ENCODE results near the gene LRCH4.

The LRCH4 gene

DNA sequence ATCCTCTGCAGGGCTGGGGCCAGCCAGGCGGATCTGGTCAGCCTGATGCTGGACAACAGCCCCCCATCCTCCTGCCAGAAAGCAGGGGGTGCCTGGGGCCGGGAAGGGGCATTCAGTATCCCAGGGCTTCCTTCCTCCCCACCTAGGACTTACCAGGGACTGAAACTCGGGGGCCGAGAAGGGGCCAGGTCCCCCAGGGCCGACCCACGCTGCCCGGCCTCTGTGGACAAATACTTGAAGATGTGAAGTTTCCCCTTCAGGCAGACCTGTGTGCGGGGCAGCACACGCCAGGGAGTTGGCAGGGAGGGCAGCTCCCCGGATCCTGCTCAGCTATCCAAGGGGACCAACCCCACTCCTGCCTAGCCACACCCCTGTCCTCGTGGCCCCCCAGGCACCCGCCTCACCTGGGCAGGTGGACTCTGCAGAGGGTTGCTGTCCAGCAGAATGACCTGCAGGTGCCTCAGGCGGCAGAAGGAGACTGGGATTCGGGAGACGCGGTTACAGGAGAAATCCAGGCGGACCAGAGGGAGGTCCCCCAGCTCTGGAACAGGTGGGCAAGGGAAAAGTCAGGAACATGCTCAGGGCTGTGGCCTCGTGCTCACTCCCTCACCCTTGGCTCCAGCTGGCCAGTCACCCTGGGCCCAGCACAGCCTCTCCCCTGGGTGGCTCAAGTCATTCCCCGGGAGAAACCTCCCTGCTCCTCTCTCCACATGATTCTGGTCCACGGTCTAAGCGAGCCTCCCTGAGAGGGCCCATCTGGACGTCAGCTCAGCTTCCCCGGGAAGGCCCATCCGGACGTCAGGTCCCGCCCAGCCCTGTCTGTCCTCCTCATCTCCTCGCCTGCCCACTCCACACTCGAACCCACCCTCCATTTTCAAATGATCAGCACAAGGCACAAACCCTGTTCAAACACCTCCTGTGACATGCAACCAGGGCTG lies 7.4 kb downstream of the LRCH4 start:
- DNase-seq, result no peak

DNA sequence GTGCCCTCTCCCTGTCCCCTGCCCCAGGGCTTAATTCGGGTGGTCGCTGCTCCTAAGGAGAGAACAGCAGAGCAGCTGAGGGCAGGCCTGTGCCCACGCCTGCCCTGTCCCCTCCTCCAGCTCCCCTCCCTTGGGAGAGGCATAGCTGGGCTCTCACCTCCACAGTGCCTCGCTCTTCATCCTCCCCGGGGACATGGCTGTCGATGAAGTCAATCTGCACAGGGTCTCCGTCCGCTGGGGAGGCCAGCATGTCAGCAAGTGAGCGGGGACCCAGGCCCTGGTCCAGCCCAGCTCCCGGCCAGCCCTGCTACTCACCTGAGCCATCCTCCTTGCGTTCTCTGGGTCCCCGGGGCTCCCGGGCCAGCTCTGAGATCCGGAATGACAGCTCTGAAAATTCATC lies 8.4 kb downstream of the LRCH4 start:
- DNase-seq, result no peak

DNA sequence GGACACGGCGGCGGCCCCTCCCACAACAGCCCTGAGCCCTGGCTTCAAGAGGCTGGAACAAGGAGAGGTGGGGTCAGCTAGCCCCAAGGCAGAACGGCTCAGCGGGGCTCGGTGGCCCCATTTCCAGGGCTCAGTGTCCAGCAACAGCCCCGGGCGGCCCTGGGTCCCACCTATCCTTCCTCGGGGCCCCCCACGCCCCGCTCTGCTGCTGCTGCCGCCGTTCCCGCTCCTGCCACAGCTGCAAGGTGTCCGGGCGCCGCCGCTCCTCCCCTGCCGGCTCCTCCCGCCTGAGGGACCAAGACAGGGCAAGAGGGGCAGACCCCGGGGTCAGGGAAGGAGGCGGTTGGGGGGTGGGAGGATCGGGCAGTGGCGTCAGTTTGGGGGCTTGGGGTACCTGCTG lies 8.8 kb downstream of the LRCH4 start:
- DNase-seq, result no peak

DNA sequence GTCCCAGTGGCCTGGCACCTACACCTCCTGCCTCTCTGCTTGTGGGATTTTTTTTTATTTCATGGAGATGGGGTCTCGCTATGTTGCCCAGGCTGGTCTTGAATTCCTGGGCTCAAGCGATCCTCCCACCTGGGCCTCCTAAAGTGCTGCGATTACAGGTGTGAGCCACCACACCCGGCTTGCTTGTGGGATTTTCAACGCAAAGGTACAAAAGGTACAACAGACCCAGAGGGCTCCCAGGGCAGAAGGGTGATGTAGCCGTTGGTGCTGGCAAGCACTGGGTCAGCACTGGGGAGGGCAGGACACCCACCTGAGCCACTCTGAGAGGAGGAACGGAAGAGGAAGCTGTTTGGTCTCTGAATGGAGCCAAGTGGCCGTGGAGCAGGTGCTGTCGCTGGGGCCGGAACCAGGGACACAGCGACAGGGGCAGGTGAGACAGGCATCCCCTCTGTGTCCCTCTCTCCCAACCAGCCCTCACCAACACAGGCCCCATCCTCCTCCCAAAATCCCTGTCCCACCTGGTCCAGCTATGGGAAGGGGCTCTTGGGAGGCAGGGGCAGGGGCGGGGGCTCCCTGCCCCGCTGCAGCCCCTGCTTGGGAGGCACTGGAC lies 9.4 kb downstream of the LRCH4 start:
- no peak for DNase-seq

DNA sequence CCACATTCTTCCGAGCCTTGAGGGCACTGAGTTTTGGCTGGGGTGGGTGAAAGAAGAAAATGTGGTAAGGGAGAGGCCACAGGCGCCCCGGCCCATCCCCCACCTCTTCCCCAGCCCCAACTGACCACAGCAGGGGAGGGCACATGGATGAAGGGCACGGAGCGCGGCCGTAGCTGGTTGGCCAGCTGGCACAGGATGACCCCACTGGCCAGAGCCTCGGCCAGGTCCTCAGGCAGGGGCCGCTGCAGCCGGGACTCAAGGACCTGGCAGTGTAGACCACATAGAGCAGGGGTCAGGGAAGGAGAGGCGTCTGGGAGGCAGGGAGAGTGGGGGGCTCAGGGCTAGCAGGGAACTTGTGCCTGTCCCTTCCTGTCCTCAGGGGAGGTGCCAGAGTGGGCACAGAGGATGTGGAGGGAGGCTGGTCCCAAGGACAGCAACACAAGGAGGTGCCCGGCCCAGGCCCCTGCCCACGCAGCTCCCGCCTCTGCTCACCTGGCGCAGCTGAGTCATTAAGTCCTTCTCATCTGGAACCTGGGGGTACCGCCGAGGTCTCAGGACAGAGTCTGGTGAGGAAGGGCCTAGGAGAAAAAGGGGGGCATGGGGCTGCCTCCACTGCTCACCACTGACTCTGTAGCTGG lies 10.1 kb downstream of the LRCH4 start:
- DNase-seq, result no peak

DNA sequence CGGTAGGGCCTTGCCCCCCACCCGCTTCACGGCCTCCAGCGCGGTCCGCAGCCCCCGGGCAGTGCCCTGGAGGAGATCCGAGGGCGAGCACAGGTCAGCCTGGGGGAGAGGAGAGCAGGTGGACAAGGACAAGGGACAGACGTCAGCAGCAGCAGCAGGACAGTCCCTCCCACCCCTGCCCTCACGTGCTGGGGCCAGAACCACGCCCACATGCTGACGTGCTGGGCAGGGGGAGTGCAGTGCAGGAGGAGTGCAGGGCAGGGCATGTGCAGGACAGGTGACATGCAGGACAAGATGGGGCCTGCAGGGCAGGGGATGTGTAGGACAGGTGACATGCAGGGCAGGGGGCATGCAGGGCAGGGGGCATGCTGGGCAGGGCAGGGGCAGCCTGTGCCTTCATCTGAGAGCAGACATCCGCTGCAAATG lies 10.7 kb downstream of the LRCH4 start:
- DNase-seq, result no peak

DNA sequence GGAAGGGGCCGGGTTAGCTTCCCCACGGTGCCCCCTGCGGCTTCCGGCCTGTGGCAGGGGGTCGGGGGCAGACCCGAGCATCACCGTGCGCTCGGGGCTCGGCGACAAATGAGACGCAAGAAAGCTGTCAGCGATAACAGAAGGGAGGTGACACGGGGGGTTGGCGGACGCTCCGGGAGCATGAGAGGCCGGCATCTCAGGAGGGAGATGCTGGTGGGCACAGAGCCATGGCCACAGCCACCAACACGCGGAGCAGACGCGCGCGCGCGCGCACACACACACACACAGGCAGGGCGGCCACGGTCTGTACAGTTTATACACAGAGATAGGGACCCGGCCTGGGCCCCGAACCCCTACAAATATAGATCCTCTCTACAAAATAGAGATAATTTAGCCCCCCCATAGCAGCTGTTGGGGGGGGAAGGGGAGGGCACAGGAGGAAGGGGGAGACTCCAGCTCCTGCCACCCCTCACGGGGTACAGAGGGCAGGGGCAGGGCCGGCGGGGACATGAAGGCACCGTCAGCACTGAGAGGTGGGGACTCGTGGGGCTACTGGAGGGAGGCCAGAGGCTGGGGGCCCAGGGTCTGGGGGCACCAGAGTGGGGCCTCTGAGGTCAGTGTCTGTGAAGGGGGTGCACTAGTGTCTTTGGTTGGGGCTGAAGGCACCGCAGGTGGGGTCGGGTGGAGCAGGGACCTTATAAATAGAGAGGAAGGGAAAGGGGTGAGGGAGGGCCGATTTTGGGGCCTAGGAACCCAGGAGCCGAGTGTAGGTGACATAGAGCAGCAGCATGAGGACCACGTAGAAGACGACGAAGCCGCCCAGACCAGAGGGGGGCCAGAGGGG lies 11.3 kb downstream of the LRCH4 start:
- DNase-seq, result no peak

DNA sequence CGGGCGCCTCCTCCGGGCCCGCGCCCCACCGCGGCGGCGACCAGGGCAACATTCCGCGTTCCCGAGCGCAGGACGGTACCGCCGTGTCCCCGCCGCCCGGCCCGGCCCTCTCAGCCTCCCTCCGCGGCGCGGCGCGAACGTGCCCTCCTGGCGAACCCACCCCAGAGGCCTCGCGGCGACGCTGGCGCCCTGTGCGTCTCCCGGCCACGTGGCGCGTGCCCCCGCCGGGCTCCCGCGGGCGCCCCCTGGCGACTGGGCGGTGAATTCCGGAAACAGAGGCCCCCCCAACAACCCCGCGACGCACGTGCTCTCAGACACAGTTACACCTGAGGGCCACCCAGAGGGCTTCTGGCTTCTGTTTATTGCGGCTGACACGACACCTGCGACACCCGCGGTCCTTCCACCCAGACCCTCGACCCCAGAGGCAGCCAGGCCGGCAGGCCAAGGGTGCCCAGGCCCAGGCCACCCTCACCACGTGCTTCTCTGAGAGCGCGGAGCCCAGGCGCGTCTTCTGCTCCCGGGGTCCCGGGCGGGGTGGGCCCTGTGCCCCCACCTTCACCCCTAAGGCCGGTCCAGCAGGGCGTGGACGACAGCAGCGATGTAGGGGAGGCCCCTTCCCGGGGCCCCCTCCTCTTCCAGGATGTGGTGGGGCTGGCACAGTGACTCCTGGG lies 12.1 kb downstream of the LRCH4 start, which contains the start of gene SAP25:
Gene SAP25 (minus strand): TSS at position 210 of the 671 bp plus-strand sequence. CDS start 158 bp downstream, at position 52.
- DNase-seq, result no peak

DNA sequence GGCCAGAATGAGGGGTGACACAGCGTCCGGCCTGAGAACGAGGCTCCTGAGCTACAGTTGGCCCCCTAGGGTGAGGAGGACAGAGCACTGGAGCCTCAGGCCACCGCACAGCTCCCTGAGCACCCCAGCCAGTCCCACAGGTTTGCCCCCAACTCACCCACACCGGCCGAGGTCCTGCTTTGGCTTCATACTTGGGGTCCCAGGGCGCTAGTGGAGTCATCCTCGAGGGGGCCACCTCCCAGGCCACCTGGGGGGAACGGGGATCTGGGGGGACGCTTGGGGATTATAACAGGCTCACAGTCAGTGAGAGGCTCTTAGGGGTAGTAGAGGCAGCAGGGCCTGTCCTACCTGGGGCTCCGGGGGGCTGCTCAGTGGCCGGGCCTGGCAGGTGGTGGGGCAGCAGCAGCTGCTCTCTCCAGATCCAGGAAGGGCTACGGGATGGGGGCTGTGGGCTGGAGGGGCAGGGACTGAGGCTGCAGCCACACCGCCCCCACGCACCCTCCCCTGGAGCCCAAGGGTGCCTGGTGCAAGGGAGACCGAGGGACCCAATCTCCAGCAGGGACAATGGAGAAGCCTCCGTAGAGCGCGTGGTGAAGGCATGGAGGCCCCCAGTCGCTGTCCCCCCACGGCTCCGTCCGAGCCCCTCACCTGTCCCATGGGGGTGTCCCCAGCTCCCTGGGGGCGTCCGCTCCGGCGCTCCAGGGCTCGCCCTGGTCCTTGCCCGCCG lies 12.8 kb downstream of the LRCH4 start:
- DNase-seq, result no peak

DNA sequence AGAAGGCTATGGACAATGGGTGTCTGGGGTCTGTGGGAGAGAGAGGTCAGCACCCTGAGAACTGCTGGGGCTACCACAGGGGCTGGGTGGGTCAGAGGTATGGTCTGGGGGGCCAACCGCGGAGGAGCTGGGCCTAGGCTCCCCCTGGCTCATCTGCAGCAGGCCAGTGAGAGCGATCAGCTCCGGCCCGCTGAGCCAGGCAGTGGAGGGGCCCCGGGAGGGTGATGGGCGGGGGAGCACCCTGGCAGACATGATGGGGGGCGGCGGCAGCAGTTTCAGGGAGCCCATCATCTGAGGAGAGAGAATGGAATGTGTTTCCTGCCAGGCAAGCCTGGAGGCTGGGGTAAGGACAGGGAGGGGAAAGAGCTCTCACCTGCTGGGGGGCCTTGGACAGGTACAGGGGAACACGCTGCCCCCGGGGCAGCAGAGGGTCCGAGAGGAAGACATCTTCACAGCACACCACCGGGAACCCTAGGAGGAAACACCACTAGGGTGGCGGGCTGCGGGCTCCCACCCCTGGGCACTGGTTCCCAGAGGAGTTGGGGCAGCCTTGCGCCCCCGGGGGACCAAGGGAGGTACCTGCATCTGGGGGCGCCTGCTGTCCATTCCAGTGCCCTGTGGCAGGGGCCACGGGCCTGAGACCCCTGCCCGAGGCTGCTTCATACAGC lies 13.5 kb downstream of the LRCH4 start:
- no peak for DNase-seq

DNA sequence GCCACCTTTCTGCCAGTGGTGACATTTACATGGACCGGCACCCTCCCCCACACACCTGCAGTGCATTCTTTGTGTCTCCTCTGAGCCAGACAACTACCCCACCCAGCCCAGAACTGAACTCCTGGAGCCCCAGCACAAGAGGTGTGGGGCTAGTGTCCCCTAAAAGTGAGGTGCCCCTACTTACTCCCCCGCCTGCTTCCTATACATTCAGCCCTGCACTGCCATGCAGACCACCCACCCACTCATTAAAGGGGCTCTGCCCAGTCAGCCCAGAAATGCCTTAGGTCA lies 14.2 kb downstream of the LRCH4 start:
- no peak for DNase-seq

DNA sequence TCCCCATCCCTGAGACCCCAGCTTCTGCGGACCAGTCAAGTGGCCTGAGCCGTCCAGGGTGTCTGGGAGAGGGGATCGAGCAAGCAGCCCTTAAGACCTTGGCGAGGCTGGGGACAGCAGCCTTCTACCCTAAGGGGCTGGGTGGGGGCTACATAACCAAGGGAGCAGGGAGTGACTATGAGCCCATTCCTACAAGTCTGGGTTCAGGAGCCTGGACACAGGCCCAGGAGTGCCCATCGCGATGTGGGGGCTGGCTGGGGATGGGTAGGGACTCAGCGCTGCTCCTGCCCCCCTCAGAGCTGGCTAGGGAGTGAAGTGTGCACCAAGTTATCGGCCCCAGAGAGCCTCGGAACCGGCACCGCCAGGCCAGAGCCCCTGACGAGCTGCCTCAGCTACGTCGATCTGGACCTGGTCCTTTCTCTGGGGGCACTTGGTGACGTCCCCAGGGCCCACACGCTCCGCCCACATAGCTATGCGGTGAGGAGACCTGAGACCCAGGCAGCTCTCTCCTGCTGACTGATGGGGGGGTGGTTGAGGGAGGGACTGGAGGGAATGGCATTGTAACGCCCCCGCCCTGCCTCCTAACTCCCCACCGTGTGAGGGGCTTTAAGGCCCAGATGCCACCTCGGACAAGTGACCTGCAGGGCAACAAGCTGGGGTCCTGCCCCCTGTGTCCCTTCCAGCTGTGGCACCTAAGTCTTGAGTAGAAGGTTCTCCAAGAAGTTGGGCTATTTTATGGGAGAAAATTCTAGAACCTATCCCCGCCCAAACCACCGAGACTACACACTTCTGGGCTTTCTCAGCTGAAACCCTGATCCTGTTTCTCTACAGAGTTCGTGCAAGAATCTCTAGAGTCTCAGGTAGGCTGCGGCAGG lies 14.7 kb downstream of the LRCH4 start:
- DNase-seq, result no peak

DNA sequence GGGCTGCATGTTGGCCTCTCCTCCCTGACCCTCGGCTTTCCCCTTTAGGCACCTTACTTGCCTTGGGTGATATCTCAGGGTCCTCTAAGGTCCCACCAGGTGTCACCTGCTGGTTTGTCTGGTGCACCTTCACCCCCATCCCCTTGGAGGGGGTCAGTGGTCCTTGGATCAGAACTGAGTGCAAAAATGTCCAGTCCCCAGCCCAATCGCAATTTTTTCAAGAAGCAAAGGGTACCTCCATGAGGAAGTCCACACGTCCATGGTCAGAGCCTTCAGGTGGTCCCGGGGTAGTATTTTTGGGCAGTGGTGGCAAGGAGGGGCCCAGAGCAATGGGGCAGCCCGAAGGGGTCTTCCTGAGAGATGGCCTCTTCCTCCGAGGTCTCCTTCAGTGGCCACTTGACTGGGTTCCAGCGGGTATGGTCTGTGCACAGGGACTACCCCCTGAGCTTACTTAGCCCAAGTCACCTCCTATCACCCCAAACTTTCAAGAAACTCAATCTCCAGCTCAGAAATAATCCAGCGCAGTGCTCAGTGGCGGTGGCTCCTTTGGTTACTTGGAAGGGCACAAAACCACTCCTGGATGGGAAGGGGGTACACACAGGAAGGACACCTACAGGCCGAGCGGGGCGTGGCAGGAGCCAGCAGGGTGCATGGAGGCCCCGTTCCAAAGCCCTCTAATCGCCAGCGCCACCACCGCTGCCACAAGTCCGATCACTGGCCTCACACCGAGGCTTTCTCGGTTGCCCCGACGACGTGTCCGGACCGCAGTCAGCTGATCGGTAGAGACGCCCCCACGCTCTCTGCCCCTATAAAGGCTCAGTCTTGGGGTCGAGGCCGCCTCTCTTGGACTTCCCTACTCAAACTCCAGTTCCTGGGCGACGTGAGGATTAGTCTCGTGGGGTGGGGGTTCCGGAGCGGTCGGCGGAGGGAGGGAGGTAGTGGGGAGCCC lies 16.8 kb downstream of the LRCH4 start:
- no peak for DNase-seq

DNA sequence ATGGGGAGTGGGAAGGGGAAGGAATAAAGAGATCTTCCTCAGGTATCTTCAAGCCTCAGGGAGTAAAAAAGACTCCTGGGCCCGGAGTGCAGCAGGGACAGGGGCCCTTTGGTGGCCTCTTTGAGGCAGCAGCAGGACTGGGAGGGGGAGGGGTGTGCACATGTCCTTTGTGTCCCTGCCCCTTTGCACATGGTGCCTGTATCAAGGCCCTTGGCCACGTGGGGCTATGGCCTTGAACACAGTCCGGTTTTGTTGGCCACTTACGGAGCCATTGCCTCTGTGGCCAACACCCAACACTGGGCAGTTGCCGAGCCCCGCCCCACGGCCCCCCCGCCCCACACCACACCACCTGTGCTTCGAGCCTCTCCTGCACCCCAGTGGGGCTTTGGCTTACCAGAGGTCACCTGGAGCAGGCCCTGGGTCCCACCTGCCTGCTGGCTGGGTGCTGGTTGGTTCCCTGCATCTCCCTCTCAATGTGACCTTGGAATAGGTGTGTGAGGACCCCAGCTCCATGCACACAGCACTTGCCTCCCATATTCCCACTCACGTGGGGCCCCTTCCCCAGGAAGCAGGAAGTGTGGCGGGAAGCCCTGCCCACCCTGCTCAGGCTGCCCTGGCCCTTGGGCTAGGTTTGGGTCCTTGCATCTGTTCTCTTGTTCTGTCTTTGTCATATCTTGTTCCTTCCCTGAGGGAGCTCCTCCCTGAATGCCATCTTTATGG lies 17.6 kb downstream of the LRCH4 start:
- no peak for DNase-seq

DNA sequence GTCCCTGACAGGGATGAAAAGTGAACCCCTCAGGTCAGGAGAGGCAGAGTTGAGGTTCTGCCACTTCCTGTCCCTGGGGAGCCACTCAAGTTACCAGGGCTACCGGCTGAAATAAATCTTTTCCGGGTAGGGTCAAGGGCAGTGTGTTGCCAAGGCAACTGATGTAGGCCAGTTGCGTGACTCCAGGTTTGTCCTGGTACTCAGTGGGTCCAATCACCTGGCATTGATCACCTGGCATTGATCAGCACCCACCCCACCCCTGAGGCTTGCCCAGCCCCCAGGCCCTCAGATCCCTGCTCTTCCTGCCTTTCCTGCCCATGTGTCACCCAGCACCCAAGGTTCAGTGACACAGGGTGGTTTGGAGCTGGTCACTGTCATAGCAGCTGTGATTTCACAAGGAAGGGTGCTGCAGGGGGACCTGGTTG lies 18.2 kb downstream of the LRCH4 start:
- DNase-seq, result no peak

DNA sequence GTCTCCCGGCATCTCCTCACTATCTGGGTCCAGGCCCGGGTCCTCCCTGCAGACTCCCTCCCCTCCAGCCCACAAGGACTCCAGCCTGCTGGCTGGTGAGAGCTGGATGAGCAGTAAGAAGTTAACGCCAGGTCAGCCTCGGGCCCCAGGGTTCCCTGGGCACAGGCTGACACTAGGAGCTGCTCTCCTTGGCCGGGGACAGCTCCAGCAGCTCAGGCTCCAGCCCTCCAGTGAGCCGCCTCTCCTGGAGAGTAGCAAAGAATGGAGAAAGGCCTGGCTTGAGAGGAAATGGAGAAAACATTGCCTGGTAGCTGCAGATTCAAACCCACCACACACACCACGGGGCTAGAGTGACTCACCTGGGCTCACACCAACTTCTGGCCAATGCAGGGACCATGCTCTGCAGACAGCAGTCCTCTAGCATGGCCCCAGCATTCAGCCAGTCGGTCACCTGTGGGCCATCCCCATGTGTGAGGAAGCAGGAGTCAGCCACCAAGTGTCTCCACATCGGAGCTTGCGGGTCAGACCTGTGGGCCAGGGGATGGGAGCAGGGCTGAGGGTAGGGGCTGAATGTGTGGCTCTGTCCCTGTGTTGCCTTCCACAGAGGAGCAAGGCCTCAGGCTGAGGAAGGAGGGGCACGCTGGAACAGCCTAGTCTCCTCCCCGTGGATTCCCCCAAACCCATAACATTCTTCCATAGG lies 18.7 kb downstream of the LRCH4 start:
- no peak for DNase-seq

DNA sequence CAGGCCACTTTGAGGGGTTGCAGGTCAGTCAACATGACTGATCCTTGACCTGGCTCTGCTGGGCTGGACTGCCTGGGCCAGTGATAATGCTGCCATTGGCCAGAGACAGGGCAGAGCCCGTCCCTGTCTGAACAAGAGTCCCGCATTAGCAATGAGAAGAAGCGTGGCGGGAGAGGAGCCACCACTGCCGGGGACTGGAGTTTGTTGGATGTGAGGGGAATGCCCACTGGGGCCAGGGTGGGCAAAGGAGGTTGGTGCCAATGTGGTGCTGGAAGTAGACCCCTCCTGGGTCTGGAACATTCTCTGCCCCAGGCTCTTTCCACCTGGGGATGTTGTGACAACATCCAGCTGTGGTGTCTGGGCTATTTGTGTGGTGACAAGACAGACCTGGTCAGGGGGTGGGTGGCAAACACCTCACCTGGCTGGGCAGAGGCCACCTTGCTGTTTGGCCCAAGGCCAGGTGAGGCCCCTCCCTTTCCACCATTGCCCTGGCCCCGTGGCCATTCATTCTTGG lies 19.9 kb downstream of the LRCH4 start:
- DNase-seq, result no peak

Measured in stimulated activated CD4-positive, alpha-beta T cell treated with anti-CD3 and anti-CD28 coated beads, Interleukin-2, amount 100 ng/mL, for 48 hours (primary cell).